OCI-LY3 (cell line): ENCODE results near the gene MXD3.
"Not testable (repeated sequence)": the region's sequence is repeated elsewhere in the genome, so short reads cannot be mapped to it uniquely, and the experiment has no call there.

Experiments used
- H2AFZ ChIP-seq: fragments of 200-600, 300-600 bp; shearing (Covaris generic); 2 replicates; pipeline ENCODE4 v1.6.0; 2014; ENCODE audit warnings: antibody characterized with exemption, low read depth, low read length
- H3K27ac ChIP-seq: fragments of 200-600, 300-600 bp; sonication (generic); 2 replicates; pipeline ENCODE4 v1.5.1; 2014; ENCODE audit warnings: mild to moderate bottlenecking, low read length, moderate library complexity, mixed read lengths
- H3K27me3 ChIP-seq: fragments of 200-600, 300-600 bp; sonication (generic); 2 replicates; pipeline ENCODE4 v1.6.1; 2014; ENCODE audit warnings: low read depth, low read length, mixed read lengths
- H3K36me3 ChIP-seq: fragments of 200-600, 300-600 bp; sonication (generic); replicated peaks from 2 replicates; pipeline ENCODE3; 2014; ENCODE audit warnings: low read depth, low read length, mixed read lengths
- H3K4me1 ChIP-seq: fragments of 300-600, 200-600 bp; sonication (generic); 2 replicates; pipeline ENCODE4 v1.6.1; 2014; ENCODE audit warnings: low read length, mixed read lengths
- H3K4me2 ChIP-seq: fragments of 200-600, 300-600 bp; sonication (generic); 2 replicates; pipeline ENCODE4 v1.6.1; 2014; ENCODE audit warnings: low read length, mixed read lengths
- H3K4me3 ChIP-seq: fragments of 300-600, 200-600 bp; sonication (generic); 2 replicates; pipeline ENCODE4 v1.5.1; 2014; ENCODE audit warnings: antibody characterized with exemption, mild to moderate bottlenecking, low read length, moderate library complexity
- H3K79me2 ChIP-seq: fragments of 300-600, 200-600 bp; shearing (Covaris generic); 2 replicates; pipeline ENCODE4 v1.6.1; 2014; ENCODE audit warnings: mild to moderate bottlenecking, low read length, mixed read lengths
- H3K9ac ChIP-seq: fragments of 300-600, 200-600 bp; shearing (Covaris generic); 2 replicates; pipeline ENCODE4 v1.6.0; 2014; ENCODE audit warnings: mild to moderate bottlenecking, low read length, moderate library complexity
- H3K9me3 ChIP-seq: fragments of 200-600, 300-600 bp; shearing (Covaris generic); 2 replicates; pipeline ENCODE4 v1.6.1; 2014; ENCODE audit warnings: low read length, mixed read lengths; ENCODE audit not compliant: insufficient read depth
- H4K20me1 ChIP-seq: fragments of 200-600, 300-600 bp; sonication (generic); 2 replicates; pipeline ENCODE4 v1.6.1; 2016; ENCODE audit warnings: low read length, mixed read lengths; ENCODE audit not compliant: insufficient read depth
- CTCF ChIP-seq: fragments of 200-600, 300-600 bp; sonication (generic); IDR thresholded peaks from 2 replicates; pipeline ENCODE4 v1.5.1; 2014; ENCODE audit warnings: antibody characterized with exemption, low read length, low read depth
- EZH2phosphoT487 ChIP-seq: fragments of 200-600 bp; shearing (Covaris generic); IDR thresholded peaks from 2 replicates; pipeline ENCODE4 v1.6.1; 2018; ENCODE audit warnings: antibody characterized with exemption, mixed run types, low read depth

Gene MXD3

GRCh38 chr5:177343777-177344176, 32.1 kb upstream of the MXD3 start:
- no peaks in the 10 kb centered on the region for H3K9me3 ChIP-seq
- H3K4me2 ChIP-seq, result no peak overlapping the region
- H3K36me3 ChIP-seq, result peaks cover 32% of the 10 kb centered on the region
- H2AFZ ChIP-seq, result no peak overlapping the region
- no peak overlapping the region for H3K4me3 ChIP-seq
- H3K27ac ChIP-seq, result no peak overlapping the region
- H4K20me1 ChIP-seq, result peaks cover 13% of the 10 kb centered on the region; the same call in 1 of the 2 replicates
- TF ChIP-seq EZH2phosphoT487, result no peak
- TF ChIP-seq CTCF, result no peak
- no peak overlapping the region for H3K9ac ChIP-seq
- no peaks in the 10 kb centered on the region for H3K27me3 ChIP-seq
- peaks cover 48% of the 10 kb centered on the region for H3K79me2 ChIP-seq
- H3K4me1 ChIP-seq, result no peaks in the 10 kb centered on the region

- not testable (repeated sequence) for H2AFZ ChIP-seq, H3K4me2 ChIP-seq, H3K27ac ChIP-seq, H3K27me3 ChIP-seq, H3K9me3 ChIP-seq, H3K9ac ChIP-seq, H3K4me3 ChIP-seq, H3K4me1 ChIP-seq
- H4K20me1 ChIP-seq, result peaks cover 13% of the 10 kb centered on the region; the same call in 1 of the 2 replicates
- peaks cover 32% of the 10 kb centered on the region for H3K36me3 ChIP-seq
- peaks cover 47% of the 10 kb centered on the region for H3K79me2 ChIP-seq
These were observed 31.3 kb upstream of the MXD3 start for GRCh38 chr5:177343000-177343399.

- peaks cover 7% of the 10 kb centered on the region; the same call in 1 of the 2 replicates for H4K20me1 ChIP-seq
- peaks cover 16% of the 10 kb centered on the region for H3K79me2 ChIP-seq
- TF ChIP-seq CTCF (no peak), EZH2phosphoT487 (no peak)
- H3K4me2 ChIP-seq, result no peak overlapping the region
- H3K9me3 ChIP-seq, result no peaks in the 10 kb centered on the region
- no peak overlapping the region for H2AFZ ChIP-seq
- H3K27me3 ChIP-seq, result no peaks in the 10 kb centered on the region
- H3K9ac ChIP-seq, result no peak overlapping the region
- no peaks in the 10 kb centered on the region for H3K4me1 ChIP-seq
- H3K27ac ChIP-seq, result no peak overlapping the region
- peaks cover 53% of the 10 kb centered on the region for H3K36me3 ChIP-seq
- H3K4me3 ChIP-seq, result no peak overlapping the region
These were observed 27.5 kb upstream of the MXD3 start for GRCh38 chr5:177339107-177339638.

GRCh38 chr5:177338251-177339106, 26.8 kb upstream of the MXD3 start:
- H3K9ac ChIP-seq, result no peak overlapping the region
- TF ChIP-seq EZH2phosphoT487, result no peak
- no peak for TF ChIP-seq CTCF
- H3K79me2 ChIP-seq, result peaks cover 12% of the 10 kb centered on the region
- H3K4me3 ChIP-seq, result no peak overlapping the region
- H3K4me1 ChIP-seq, result no peaks in the 10 kb centered on the region
- peaks cover 58% of the 10 kb centered on the region for H3K36me3 ChIP-seq
- no peak overlapping the region for H3K4me2 ChIP-seq
- H4K20me1 ChIP-seq, result peaks cover 5% of the 10 kb centered on the region; the same call in 1 of the 2 replicates
- H3K9me3 ChIP-seq, result no peaks in the 10 kb centered on the region
- no peak overlapping the region for H3K27ac ChIP-seq
- H2AFZ ChIP-seq, result no peak overlapping the region
- no peaks in the 10 kb centered on the region for H3K27me3 ChIP-seq
